Esophagus muscularis mucosa (tissue), 4 donors: ENCODE data around the gene MYO1D.

Source experiments
- CTCF ChIP-seq, 3 experiments: fragments of 200-600 bp in 2 of 3; fragments of 450-650 bp in 1 of 3; sonication (generic) in 2 of 3; IDR thresholded peaks; one replicate each; pipeline ENCODE4 v1.5.1; 2017 to 2019; ENCODE audit warnings: antibody characterized with exemption in 3 of 3, mild to moderate bottlenecking in 2 of 3, moderate library complexity in 1 of 3
- EP300 ChIP-seq: sonication (generic); formaldehyde crosslinking; IDR thresholded peaks from one replicate; pipeline ENCODE4 v1.6.1; 2017; ENCODE audit warnings: antibody characterized with exemption
- POLR2A ChIP-seq: fragments of 450-650 bp; IDR thresholded peaks from one replicate; pipeline ENCODE4 v1.6.1; 2017; ENCODE audit warnings: antibody characterized with exemption, moderate library complexity, mild to moderate bottlenecking, low read depth
- POLR2AphosphoS5 ChIP-seq, 2 donors: sonication (generic); formaldehyde crosslinking; IDR thresholded peaks; one replicate each; pipeline ENCODE4 v1.6.1; 2017; ENCODE audit warnings: antibody characterized with exemption in 2 of 2

GRCh38 chr17:32520737-32521404 is 356.1 kb downstream of the MYO1D start:
- TF ChIP-seq POLR2A = no peak
- TF ChIP-seq CTCF (IDR thresholded peaks at IDR 0.05) = no peak
- TF ChIP-seq POLR2AphosphoS5 (IDR thresholded peaks at IDR 0.05) = no peak
- TF ChIP-seq EP300 = no peak
